ENCODE results near the gene SCLT1. TPM values are rescaled to one million over a fixed set of nuclear protein-coding genes. Genes with fewer than 3 reads are reported as not detected.

The SCLT1 gene
- total and polyA plus RNA-seq, 3 donors from 2014 or later = 5.9 to 25.3 (median 17.5) TPM

GRCh38 chr4:128859887-128860677 is 233.3 kb downstream of the SCLT1 start:
- Histone ChIP-seq H3K27me3 (no peaks in the 10 kb centered on the region), H3K27ac (no peak overlapping the region), H3K9me3 (no peaks in the 10 kb centered on the region), H3K4me1 (peaks cover 19% of the 10 kb centered on the region), H3K36me3 (ENCODE audit: low read depth, missing control alignments) (no peaks in the 10 kb centered on the region), H3K4me3 (no peak overlapping the region)
- no peak for DNase-seq
- intact Hi-C loops (cut with DNase I; ENCODE audit: low total_unique reads) = loop anchor here (10.0 kb wide), 1 partner anchor 405 kb away; no protein-coding TSS in a partner anchor
- 56 to 62% methylated on average over 6 of the region's 6 CpGs for WGBS, 2 donors
- TF ChIP-seq CTCF (IDR thresholded peaks at IDR 0.05) (no peak), POLR2A (IDR thresholded peaks at IDR 0.05) (no peak)

- no peak overlapping the region for H3K4me3 ChIP-seq
- WGBS, 2 donors = 66 to 75% methylated on average over 18 of the region's 18 CpGs
- H3K4me1 ChIP-seq = peaks cover 19% of the 10 kb centered on the region
- H3K27ac ChIP-seq = peak overlapping the region in 1 of 2 donors; percentile 14
- no peaks in the 10 kb centered on the region for H3K27me3 ChIP-seq
- H3K36me3 ChIP-seq (ENCODE audit: low read depth, missing control alignments) = no peaks in the 10 kb centered on the region
- TF ChIP-seq CTCF (IDR thresholded peaks at IDR 0.05) (no peak), POLR2A (IDR thresholded peaks at IDR 0.05) (no peak)
- H3K9me3 ChIP-seq = no peaks in the 10 kb centered on the region
- peak; percentile 53 for DNase-seq
- intact Hi-C loops (cut with DNase I; ENCODE audit: low total_unique reads) = no loop called here
Measured at GRCh38 chr4:128858879-128859671, 234.3 kb downstream of the SCLT1 start.

DNA sequence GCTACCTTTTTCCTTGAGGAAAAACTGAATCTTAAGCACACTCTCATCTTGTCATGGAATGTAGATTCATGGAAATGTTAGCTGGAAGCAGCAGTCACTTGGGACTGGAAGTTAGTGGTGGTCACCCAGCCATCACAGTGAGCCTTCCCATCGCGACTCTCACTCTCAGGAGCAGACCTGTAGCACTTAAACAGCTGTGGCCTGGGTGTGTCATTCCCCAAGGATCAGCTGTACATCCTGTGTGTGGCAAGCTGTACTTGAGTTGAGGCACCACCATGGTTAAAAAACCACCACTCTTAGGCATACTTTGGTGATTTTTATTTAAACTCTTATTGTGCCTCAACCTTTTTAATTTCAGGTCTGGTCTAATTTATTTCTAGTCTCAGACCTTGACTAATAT is 237.1 kb downstream of the SCLT1 start:
- 77 to 88% methylated on average over 2 of the region's 2 CpGs for WGBS, 2 donors
- no peak for TF ChIP-seq POLR2A (IDR thresholded peaks at IDR 0.05)
- TF ChIP-seq CTCF (IDR thresholded peaks at IDR 0.05) = no peak
- intact Hi-C loops (cut with DNase I; ENCODE audit: low total_unique reads) = no loop called here
- H3K9me3 ChIP-seq = no peaks in the 10 kb centered on the region
- no peaks in the 10 kb centered on the region for H3K27me3 ChIP-seq
- peak overlapping the region in 1 of 2 donors; percentile 63 for H3K27ac ChIP-seq
- H3K4me1 ChIP-seq = peaks cover 19% of the 10 kb centered on the region
- no peaks in the 10 kb centered on the region for H3K36me3 ChIP-seq (ENCODE audit: low read depth, missing control alignments)
- no peak for DNase-seq
- no peak overlapping the region for H3K4me3 ChIP-seq

GRCh38 chr4:128855621-128856020 is 237.7 kb downstream of the SCLT1 start:
- intact Hi-C loops (cut with DNase I; ENCODE audit: low total_unique reads) = no loop called here

More at GRCh38 chr4:128855621-128856020, 237.7 kb downstream of the SCLT1 start:
- no peak overlapping the region for H3K4me3 ChIP-seq
- peaks cover 19% of the 10 kb centered on the region for H3K4me1 ChIP-seq
- TF ChIP-seq CTCF (IDR thresholded peaks at IDR 0.05) (no peak), POLR2A (IDR thresholded peaks at IDR 0.05) (no peak)
- DNase-seq = no peak
- WGBS, 2 donors = 68% methylated on average over 7 of the region's 7 CpGs
- peak overlapping the region; percentile 39 to 63 for H3K27ac ChIP-seq
- no peaks in the 10 kb centered on the region for H3K9me3 ChIP-seq
- H3K36me3 ChIP-seq (ENCODE audit: low read depth, missing control alignments) = no peaks in the 10 kb centered on the region
- no peaks in the 10 kb centered on the region for H3K27me3 ChIP-seq

All from testis (tissue), 3 donors.